ENCODE data around the gene SRRM5.

DNA sequence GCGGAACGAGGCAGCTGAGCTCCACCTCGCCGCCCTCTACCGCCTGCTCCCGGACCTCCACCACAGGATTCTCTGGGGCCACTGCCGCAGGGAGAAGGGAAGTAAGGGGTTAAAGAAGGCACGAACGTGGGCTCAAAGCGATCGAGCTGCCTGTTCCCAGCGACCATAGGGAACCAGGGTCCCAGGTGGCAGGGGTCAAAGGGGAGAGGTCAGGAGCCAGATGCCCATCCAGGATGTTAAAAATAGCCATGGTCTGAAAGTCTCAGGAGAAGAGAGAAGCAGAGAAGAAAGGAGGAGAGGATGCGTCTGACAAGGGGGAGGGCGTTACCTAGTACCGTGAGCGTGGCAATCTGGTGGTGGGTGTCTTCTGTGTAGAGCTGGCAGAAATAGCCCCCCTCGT lies 14.9 kb downstream of the SRRM5 start:
- TF ChIP-seq, protein P1, sequence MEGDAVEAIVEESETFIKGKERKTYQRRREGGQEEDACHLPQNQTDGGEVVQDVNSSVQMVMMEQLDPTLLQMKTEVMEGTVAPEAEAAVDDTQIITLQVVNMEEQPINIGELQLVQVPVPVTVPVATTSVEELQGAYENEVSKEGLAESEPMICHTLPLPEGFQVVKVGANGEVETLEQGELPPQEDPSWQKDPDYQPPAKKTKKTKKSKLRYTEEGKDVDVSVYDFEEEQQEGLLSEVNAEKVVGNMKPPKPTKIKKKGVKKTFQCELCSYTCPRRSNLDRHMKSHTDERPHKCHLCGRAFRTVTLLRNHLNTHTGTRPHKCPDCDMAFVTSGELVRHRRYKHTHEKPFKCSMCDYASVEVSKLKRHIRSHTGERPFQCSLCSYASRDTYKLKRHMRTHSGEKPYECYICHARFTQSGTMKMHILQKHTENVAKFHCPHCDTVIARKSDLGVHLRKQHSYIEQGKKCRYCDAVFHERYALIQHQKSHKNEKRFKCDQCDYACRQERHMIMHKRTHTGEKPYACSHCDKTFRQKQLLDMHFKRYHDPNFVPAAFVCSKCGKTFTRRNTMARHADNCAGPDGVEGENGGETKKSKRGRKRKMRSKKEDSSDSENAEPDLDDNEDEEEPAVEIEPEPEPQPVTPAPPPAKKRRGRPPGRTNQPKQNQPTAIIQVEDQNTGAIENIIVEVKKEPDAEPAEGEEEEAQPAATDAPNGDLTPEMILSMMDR (conservative IDR thresholded peaks at IDR 0.05; ENCODE audit: low read depth, low read length), result no peak
- TF ChIP-seq EZH2 (IDR thresholded peaks at IDR 0.05; ENCODE audit: borderline replicate concordance, low read depth, low read length, poor library complexity, severe bottlenecking), result no peak
